Hematopoietic multipotent progenitor cell treated with erythropoietin and hydrocortisone succinate and interleukin-3 and kit ligand, for 6 days (in vitro differentiated cells): ENCODE data around the gene FCN1.
"Not testable (repeated sequence)": the region's sequence is repeated elsewhere in the genome, so short reads cannot be mapped to it uniquely, and the experiment has no call there.

ENCODE experiments used
- DNase-seq: peaks from one replicate; pipeline ENCODE4 v3.0.0-alpha.2; 2015

FCN1 gene

GRCh38 chr9:134870746-134871662 is 46.7 kb downstream of the FCN1 start:
- DNase-seq = no peak

GRCh38 chr9:134870301-134870694 is 47.4 kb downstream of the FCN1 start:
- no peak for DNase-seq

- no peak for DNase-seq
Measured at GRCh38 chr9:134869554-134870300, 48.0 kb downstream of the FCN1 start.

- no peak for DNase-seq
Measured at GRCh38 chr9:134868751-134869553, 48.8 kb downstream of the FCN1 start.

GRCh38 chr9:134867917-134868750 is 49.6 kb downstream of the FCN1 start:
- DNase-seq = no peak

GRCh38 chr9:134864821-134865190 is 52.9 kb downstream of the FCN1 start:
- no peak for DNase-seq

- DNase-seq = no peak
Measured at GRCh38 chr9:134863941-134864820, 53.5 kb downstream of the FCN1 start.

GRCh38 chr9:134863306-134863902 is 54.3 kb downstream of the FCN1 start:
- DNase-seq = no peak

- DNase-seq = no peak
Measured at GRCh38 chr9:134861595-134862334, 55.9 kb downstream of the FCN1 start.

GRCh38 chr9:134860510-134860909 is 57.2 kb downstream of the FCN1 start:
- DNase-seq = no peak

- no peak for DNase-seq
Measured at GRCh38 chr9:134858051-134858841, 59.5 kb downstream of the FCN1 start.

GRCh38 chr9:134857451-134857850 is 60.3 kb downstream of the FCN1 start:
- DNase-seq = not testable (repeated sequence)

GRCh38 chr9:134855900-134856377 is 61.8 kb downstream of the FCN1 start:
- DNase-seq = no peak
